Fibroblast of skin of right biceps (primary cell): ENCODE measurements around the gene C5.

Experiments
- DNase-seq: peaks from one replicate; pipeline ENCODE4 v3.0.0-alpha.2; 2013

Gene C5

GRCh38 chr9:120904061-120904977 lies 145.8 kb downstream of the C5 start:
- no peak for DNase-seq

DNA sequence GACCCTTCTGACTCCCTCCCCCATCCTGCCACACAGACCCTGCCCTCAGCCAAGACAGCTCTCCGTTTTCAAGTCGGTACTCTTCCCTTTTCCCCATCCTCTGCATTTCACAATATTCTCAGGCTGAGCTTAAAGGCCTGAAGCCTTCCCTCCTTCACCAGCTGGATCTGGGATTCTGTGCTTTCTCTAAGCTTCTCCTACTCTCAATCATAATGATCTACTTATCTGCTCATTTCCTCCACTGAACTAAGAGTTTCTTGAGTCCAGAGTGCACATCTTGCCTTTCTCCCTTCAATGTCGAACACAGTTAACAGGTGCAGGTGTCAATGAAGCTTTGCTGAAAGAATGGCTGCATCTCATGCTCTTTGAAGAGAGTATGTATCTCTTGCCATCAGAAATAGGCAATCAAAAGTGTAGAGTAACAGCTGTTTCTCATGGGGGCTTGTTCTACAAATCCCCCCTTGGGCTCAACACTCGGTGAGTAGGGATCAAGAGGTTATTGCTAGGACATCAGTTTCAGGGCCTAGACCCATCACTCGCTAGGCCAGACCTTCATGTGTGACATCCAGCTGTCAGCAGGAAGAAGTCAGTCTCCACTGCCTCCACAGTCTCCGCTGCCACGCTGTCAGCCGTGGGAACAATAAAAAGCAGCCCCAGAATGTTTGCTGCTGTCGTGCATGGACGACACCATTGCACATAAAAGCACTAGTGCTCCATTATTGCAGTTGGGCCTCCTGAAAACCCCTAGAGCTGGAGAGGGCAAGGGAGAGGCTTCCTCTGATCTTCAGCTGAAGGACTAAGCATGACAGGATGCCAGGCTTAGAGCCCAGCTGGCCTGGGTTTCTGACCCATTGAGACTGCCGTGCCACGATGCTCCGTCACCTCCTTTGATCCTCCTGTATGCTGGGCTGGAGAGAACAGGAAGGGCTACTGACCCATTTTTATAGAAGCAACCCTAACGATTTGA lies 147.2 kb downstream of the C5 start:
- no peak for DNase-seq
